Measurements from ENCODE around the gene RABGAP1L. TPM values are rescaled to one million over a fixed set of nuclear protein-coding genes. Genes with fewer than 3 reads are reported as not detected.
"Not testable (repeated sequence)": the region's sequence is repeated elsewhere in the genome, so short reads cannot be mapped to it uniquely, and the experiment has no call there.

Gene RABGAP1L
- total RNA-seq, 1 donor from 2014 or later, result 36.9 TPM

- peaks cover 6% of the 10 kb centered on the region for H3K4me1 Mint-ChIP-seq
- no peaks in the 10 kb centered on the region for H3K27me3 Mint-ChIP-seq
- intact Hi-C loops (cut with micrococcal nuclease), result no loop called here
- no peak for DNase-seq
- peaks cover 29% of the 10 kb centered on the region for H3K9me3 Mint-ChIP-seq
- no peak overlapping the region for H3K4me3 Mint-ChIP-seq
- H3K27ac Mint-ChIP-seq, result no peak overlapping the region
- peaks cover 34% of the 10 kb centered on the region for H3K36me3 Mint-ChIP-seq (ENCODE audit: low read depth)
These were observed 167.0 kb downstream of the RABGAP1L start for GRCh38 chr1:174326278-174326677.

GRCh38 chr1:174333437-174333836 lies 174.1 kb downstream of the RABGAP1L start:
- no peak for DNase-seq
- no peaks in the 10 kb centered on the region for H3K9me3 Mint-ChIP-seq
- no peak overlapping the region for H3K4me3 Mint-ChIP-seq
- no peaks in the 10 kb centered on the region for H3K4me1 Mint-ChIP-seq
- no peak overlapping the region for H3K27ac Mint-ChIP-seq
- no peaks in the 10 kb centered on the region for H3K27me3 Mint-ChIP-seq
- intact Hi-C loops (cut with micrococcal nuclease), result no loop called here
- H3K36me3 Mint-ChIP-seq (ENCODE audit: low read depth), result no peaks in the 10 kb centered on the region

- Mint-ChIP-seq H3K4me1 (no peaks in the 10 kb centered on the region), H3K9me3 (peaks cover 4% of the 10 kb centered on the region), H3K4me3 (no peak overlapping the region), H3K36me3 (ENCODE audit: low read depth) (peaks cover 1% of the 10 kb centered on the region), H3K27me3 (no peaks in the 10 kb centered on the region), H3K27ac (no peak overlapping the region)
- intact Hi-C loops (cut with micrococcal nuclease), result no loop called here
- no peak for DNase-seq
These were observed 177.8 kb downstream of the RABGAP1L start for GRCh38 chr1:174337000-174337681.

- H3K4me1 Mint-ChIP-seq; DNase-seq; intact Hi-C loops (cut with micrococcal nuclease); H3K9me3 Mint-ChIP-seq; H3K4me3 Mint-ChIP-seq; H3K36me3 Mint-ChIP-seq (ENCODE audit: low read depth); H3K27me3 Mint-ChIP-seq; H3K27ac Mint-ChIP-seq: not testable (repeated sequence)
These were observed 181.1 kb downstream of the RABGAP1L start for GRCh38 chr1:174340404-174340803.

- H3K4me1 Mint-ChIP-seq, result no peaks in the 10 kb centered on the region
- H3K9me3 Mint-ChIP-seq, result peaks cover 4% of the 10 kb centered on the region
- H3K27ac Mint-ChIP-seq, result no peak overlapping the region
- H3K27me3 Mint-ChIP-seq, result no peaks in the 10 kb centered on the region
- peaks cover 3% of the 10 kb centered on the region for H3K36me3 Mint-ChIP-seq (ENCODE audit: low read depth)
- intact Hi-C loops (cut with micrococcal nuclease), result no loop called here
- H3K4me3 Mint-ChIP-seq, result no peak overlapping the region
- DNase-seq, result no peak
These were observed 184.8 kb downstream of the RABGAP1L start for GRCh38 chr1:174344162-174344561.

GRCh38 chr1:174352117-174352516 lies 192.8 kb downstream of the RABGAP1L start:
- H3K9me3 Mint-ChIP-seq, result peaks cover 6% of the 10 kb centered on the region
- no peaks in the 10 kb centered on the region for H3K27me3 Mint-ChIP-seq
- no peaks in the 10 kb centered on the region for H3K4me1 Mint-ChIP-seq
- H3K27ac Mint-ChIP-seq, result no peak overlapping the region
- intact Hi-C loops (cut with micrococcal nuclease), result no loop called here
- DNase-seq, result no peak
- H3K36me3 Mint-ChIP-seq (ENCODE audit: low read depth), result peaks cover 8% of the 10 kb centered on the region
- no peak overlapping the region for H3K4me3 Mint-ChIP-seq

- intact Hi-C loops (cut with micrococcal nuclease), result no loop called here
- Mint-ChIP-seq H3K4me1 (no peaks in the 10 kb centered on the region), H3K36me3 (ENCODE audit: low read depth) (peaks cover 7% of the 10 kb centered on the region), H3K4me3 (no peak overlapping the region), H3K27me3 (no peaks in the 10 kb centered on the region), H3K9me3 (peaks cover 6% of the 10 kb centered on the region), H3K27ac (no peak overlapping the region)
- no peak for DNase-seq
These were observed 193.7 kb downstream of the RABGAP1L start for GRCh38 chr1:174352883-174353608.

GRCh38 chr1:174358344-174358743 lies 199.0 kb downstream of the RABGAP1L start:
- Mint-ChIP-seq H3K4me1 (no peaks in the 10 kb centered on the region), H3K27ac (no peak overlapping the region), H3K36me3 (ENCODE audit: low read depth) (no peaks in the 10 kb centered on the region), H3K4me3 (no peak overlapping the region), H3K9me3 (peaks cover 4% of the 10 kb centered on the region), H3K27me3 (no peaks in the 10 kb centered on the region)
- no peak for DNase-seq
- intact Hi-C loops (cut with micrococcal nuclease), result no loop called here

GRCh38 chr1:174358786-174359453 lies 199.6 kb downstream of the RABGAP1L start:
- no peak overlapping the region for H3K27ac Mint-ChIP-seq
- DNase-seq, result no peak
- H3K4me3 Mint-ChIP-seq, result no peak overlapping the region
- intact Hi-C loops (cut with micrococcal nuclease), result no loop called here
- H3K27me3 Mint-ChIP-seq, result no peaks in the 10 kb centered on the region
- H3K36me3 Mint-ChIP-seq (ENCODE audit: low read depth), result no peaks in the 10 kb centered on the region
- H3K4me1 Mint-ChIP-seq, result no peaks in the 10 kb centered on the region
- peaks cover 4% of the 10 kb centered on the region for H3K9me3 Mint-ChIP-seq

GRCh38 chr1:174359454-174359805 lies 200.1 kb downstream of the RABGAP1L start:
- H3K27me3 Mint-ChIP-seq, result no peaks in the 10 kb centered on the region
- H3K4me3 Mint-ChIP-seq, result no peak overlapping the region
- no peaks in the 10 kb centered on the region for H3K4me1 Mint-ChIP-seq
- intact Hi-C loops (cut with micrococcal nuclease), result no loop called here
- no peak overlapping the region for H3K27ac Mint-ChIP-seq
- peaks cover 4% of the 10 kb centered on the region for H3K9me3 Mint-ChIP-seq
- DNase-seq, result no peak
- H3K36me3 Mint-ChIP-seq (ENCODE audit: low read depth), result no peaks in the 10 kb centered on the region

GRCh38 chr1:174364996-174365736 lies 205.8 kb downstream of the RABGAP1L start:
- no peaks in the 10 kb centered on the region for H3K4me1 Mint-ChIP-seq
- H3K36me3 Mint-ChIP-seq (ENCODE audit: low read depth), result no peaks in the 10 kb centered on the region
- no peak for DNase-seq
- no peaks in the 10 kb centered on the region for H3K27me3 Mint-ChIP-seq
- H3K4me3 Mint-ChIP-seq, result no peak overlapping the region
- intact Hi-C loops (cut with micrococcal nuclease), result no loop called here
- peaks cover 9% of the 10 kb centered on the region for H3K9me3 Mint-ChIP-seq
- no peak overlapping the region for H3K27ac Mint-ChIP-seq

- H3K27ac Mint-ChIP-seq, result no peak overlapping the region
- H3K36me3 Mint-ChIP-seq (ENCODE audit: low read depth), result no peaks in the 10 kb centered on the region
- H3K9me3 Mint-ChIP-seq, result peaks cover 9% of the 10 kb centered on the region
- H3K27me3 Mint-ChIP-seq, result no peaks in the 10 kb centered on the region
- no peak overlapping the region for H3K4me3 Mint-ChIP-seq
- intact Hi-C loops (cut with micrococcal nuclease), result no loop called here
- no peak for DNase-seq
- no peaks in the 10 kb centered on the region for H3K4me1 Mint-ChIP-seq
These were observed 207.6 kb downstream of the RABGAP1L start for GRCh38 chr1:174366946-174367345.

GRCh38 chr1:174367892-174368291 lies 208.6 kb downstream of the RABGAP1L start:
- no peak overlapping the region for H3K27ac Mint-ChIP-seq
- no peaks in the 10 kb centered on the region for H3K36me3 Mint-ChIP-seq (ENCODE audit: low read depth)
- peaks cover 5% of the 10 kb centered on the region for H3K9me3 Mint-ChIP-seq
- intact Hi-C loops (cut with micrococcal nuclease), result no loop called here
- H3K27me3 Mint-ChIP-seq, result no peaks in the 10 kb centered on the region
- H3K4me1 Mint-ChIP-seq, result no peaks in the 10 kb centered on the region
- no peak overlapping the region for H3K4me3 Mint-ChIP-seq
- DNase-seq, result no peak

- intact Hi-C loops (cut with micrococcal nuclease), result no loop called here
- no peak for DNase-seq
- Mint-ChIP-seq H3K27ac (no peak overlapping the region), H3K4me3 (no peak overlapping the region), H3K36me3 (ENCODE audit: low read depth) (no peaks in the 10 kb centered on the region), H3K27me3 (no peaks in the 10 kb centered on the region), H3K4me1 (no peaks in the 10 kb centered on the region), H3K9me3 (no peaks in the 10 kb centered on the region)
These were observed 216.7 kb downstream of the RABGAP1L start for GRCh38 chr1:174376030-174376429.

Measured in activated CD4-positive, alpha-beta T cell treated with anti-CD3 and anti-CD28 coated beads, Interleukin-2, amount 10 ng/mL, durations not matched to agents 24 days and 14 days (primary cell).